ENCODE results near the gene SCCPDH. TPM values are rescaled to one million over a fixed set of nuclear protein-coding genes. Genes with fewer than 3 reads are reported as not detected.
A peak's percentile ranks its signal among the peaks of the same experiment; 100 is the strongest.

The SCCPDH gene
- total RNA-seq, 1 donor from 2014 or later = 9.3 TPM

GRCh38 chr1:246695666-246696065 lies 28.5 kb upstream of the SCCPDH start:
- ATAC-seq (ENCODE audit: low read depth) (no peak), DNase-seq (no peak)
- H3K4me3 Mint-ChIP-seq = no peak overlapping the region
- no peaks in the 10 kb centered on the region for H3K36me3 Mint-ChIP-seq (ENCODE audit: low read depth)
- POLR2A ChIA-PET = no interaction called here
- no peaks in the 10 kb centered on the region for H3K27me3 Mint-ChIP-seq
- TF ChIP-seq CTCF (IDR thresholded peaks at IDR 0.05) = no peak
- H3K9me3 Mint-ChIP-seq = no peaks in the 10 kb centered on the region
- CTCF ChIA-PET = interaction anchor here (0.9 kb wide), 1 partner anchor 22 kb away, joined by 3 read pairs; no protein-coding TSS in a partner anchor
- H3K27ac Mint-ChIP-seq = no peak overlapping the region
- peaks cover 8% of the 10 kb centered on the region for H3K4me1 Mint-ChIP-seq
- intact Hi-C loops (cut with micrococcal nuclease) = no loop called here

- ChIA-PET CTCF (no interaction called here), POLR2A (no interaction called here)
- no peaks in the 10 kb centered on the region for H3K27me3 Mint-ChIP-seq
- peak overlapping the region; percentile 57 for H3K27ac Mint-ChIP-seq
- intact Hi-C loops (cut with micrococcal nuclease) = loop anchor here (1.0 to 2.0 kb wide), 6 partner anchors 9 to 1545 kb away; partner anchors contain the start of genes CNST, SCCPDH and TFB2M
- ATAC-seq (ENCODE audit: low read depth) (no peak), DNase-seq (no peak)
- peak overlapping the region; percentile 74 for H3K4me3 Mint-ChIP-seq
- H3K36me3 Mint-ChIP-seq (ENCODE audit: low read depth) = no peaks in the 10 kb centered on the region
- H3K4me1 Mint-ChIP-seq = peaks cover 8% of the 10 kb centered on the region
- no peaks in the 10 kb centered on the region for H3K9me3 Mint-ChIP-seq
- no peak for TF ChIP-seq CTCF (IDR thresholded peaks at IDR 0.05)
Observed at GRCh38 chr1:246698466-246699094, 25.6 kb upstream of the SCCPDH start.

- Mint-ChIP-seq H3K27me3 (no peaks in the 10 kb centered on the region), H3K27ac (peak overlapping the region; percentile 57), H3K4me3 (peak overlapping the region; percentile 74), H3K4me1 (peaks cover 8% of the 10 kb centered on the region), H3K36me3 (ENCODE audit: low read depth) (no peaks in the 10 kb centered on the region), H3K9me3 (no peaks in the 10 kb centered on the region)
- POLR2A ChIA-PET = no interaction called here
- intact Hi-C loops (cut with micrococcal nuclease) = loop anchor here (1.0 to 2.0 kb wide), 6 partner anchors 10 to 1546 kb away; partner anchors contain the start of genes CNST, SCCPDH and TFB2M
- TF ChIP-seq CTCF (IDR thresholded peaks at IDR 0.05) = no peak
- ATAC-seq (ENCODE audit: low read depth) (peak; percentile 90), DNase-seq (peak; percentile 62)
- CTCF ChIA-PET = no interaction called here
Observed at GRCh38 chr1:246699095-246699735, 25.0 kb upstream of the SCCPDH start.

GRCh38 chr1:246703581-246703980 lies 20.6 kb upstream of the SCCPDH start:
- ChIA-PET POLR2A (no interaction called here), CTCF (no interaction called here)
- TF ChIP-seq CTCF (IDR thresholded peaks at IDR 0.05) = no peak
- intact Hi-C loops (cut with micrococcal nuclease) = no loop called here
- Mint-ChIP-seq H3K36me3 (ENCODE audit: low read depth) (no peaks in the 10 kb centered on the region), H3K4me1 (peaks cover 6% of the 10 kb centered on the region), H3K9me3 (no peaks in the 10 kb centered on the region), H3K27me3 (no peaks in the 10 kb centered on the region), H3K27ac (no peak overlapping the region), H3K4me3 (no peak overlapping the region)
- ATAC-seq (ENCODE audit: low read depth) = no peak
- DNase-seq = no peak

- Mint-ChIP-seq H3K36me3 (ENCODE audit: low read depth) (no peaks in the 10 kb centered on the region), H3K27me3 (no peaks in the 10 kb centered on the region), H3K9me3 (peaks cover 5% of the 10 kb centered on the region), H3K27ac (no peak overlapping the region), H3K4me1 (no peaks in the 10 kb centered on the region), H3K4me3 (no peak overlapping the region)
- no peak for ATAC-seq (ENCODE audit: low read depth)
- DNase-seq = no peak
- intact Hi-C loops (cut with micrococcal nuclease) = no loop called here
- CTCF ChIA-PET = no interaction called here
- POLR2A ChIA-PET = no interaction called here
- TF ChIP-seq CTCF (IDR thresholded peaks at IDR 0.05) = no peak
Observed at GRCh38 chr1:246705368-246705767, 18.8 kb upstream of the SCCPDH start.

Measured in activated B cell treated with CpG ODN at 0.5 μM for 24 hours (primary cell).